OCI-LY3 (cell line): ENCODE measurements around the gene BEST4.

Experiments
- H2AFZ ChIP-seq: fragments of 200-600, 300-600 bp; shearing (Covaris generic); 2 replicates; pipeline ENCODE4 v1.6.0; 2014; ENCODE audit warnings: antibody characterized with exemption, low read depth, low read length
- H3K27ac ChIP-seq: fragments of 200-600, 300-600 bp; sonication (generic); 2 replicates; pipeline ENCODE4 v1.5.1; 2014; ENCODE audit warnings: mild to moderate bottlenecking, low read length, moderate library complexity, mixed read lengths
- H3K27me3 ChIP-seq: fragments of 200-600, 300-600 bp; sonication (generic); 2 replicates; pipeline ENCODE4 v1.6.1; 2014; ENCODE audit warnings: low read depth, low read length, mixed read lengths
- H3K36me3 ChIP-seq: fragments of 200-600, 300-600 bp; sonication (generic); replicated peaks from 2 replicates; pipeline ENCODE3; 2014; ENCODE audit warnings: low read depth, low read length, mixed read lengths
- H3K4me1 ChIP-seq: fragments of 300-600, 200-600 bp; sonication (generic); 2 replicates; pipeline ENCODE4 v1.6.1; 2014; ENCODE audit warnings: low read length, mixed read lengths
- H3K4me2 ChIP-seq: fragments of 200-600, 300-600 bp; sonication (generic); 2 replicates; pipeline ENCODE4 v1.6.1; 2014; ENCODE audit warnings: low read length, mixed read lengths
- H3K4me3 ChIP-seq: fragments of 300-600, 200-600 bp; sonication (generic); 2 replicates; pipeline ENCODE4 v1.5.1; 2014; ENCODE audit warnings: antibody characterized with exemption, mild to moderate bottlenecking, low read length, moderate library complexity
- H3K79me2 ChIP-seq: fragments of 300-600, 200-600 bp; shearing (Covaris generic); 2 replicates; pipeline ENCODE4 v1.6.1; 2014; ENCODE audit warnings: mild to moderate bottlenecking, low read length, mixed read lengths
- H3K9ac ChIP-seq: fragments of 300-600, 200-600 bp; shearing (Covaris generic); 2 replicates; pipeline ENCODE4 v1.6.0; 2014; ENCODE audit warnings: mild to moderate bottlenecking, low read length, moderate library complexity
- H3K9me3 ChIP-seq: fragments of 200-600, 300-600 bp; shearing (Covaris generic); 2 replicates; pipeline ENCODE4 v1.6.1; 2014; ENCODE audit warnings: low read length, mixed read lengths; ENCODE audit not compliant: insufficient read depth
- H4K20me1 ChIP-seq: fragments of 200-600, 300-600 bp; sonication (generic); 2 replicates; pipeline ENCODE4 v1.6.1; 2016; ENCODE audit warnings: low read length, mixed read lengths; ENCODE audit not compliant: insufficient read depth
- CTCF ChIP-seq: fragments of 200-600, 300-600 bp; sonication (generic); IDR thresholded peaks from 2 replicates; pipeline ENCODE4 v1.5.1; 2014; ENCODE audit warnings: antibody characterized with exemption, low read length, low read depth
- EZH2phosphoT487 ChIP-seq: fragments of 200-600 bp; shearing (Covaris generic); IDR thresholded peaks from 2 replicates; pipeline ENCODE4 v1.6.1; 2018; ENCODE audit warnings: antibody characterized with exemption, mixed run types, low read depth

The BEST4 gene

GRCh38 chr1:44759077-44759476, 28.9 kb downstream of the BEST4 start:
- Histone ChIP-seq H2AFZ (no peak overlapping the region), H3K27ac (no peak overlapping the region), H3K36me3 (peaks cover 59% of the 10 kb centered on the region), H3K27me3 (no peaks in the 10 kb centered on the region), H3K9me3 (no peaks in the 10 kb centered on the region), H3K4me3 (no peak overlapping the region), H3K79me2 (no peaks in the 10 kb centered on the region), H4K20me1 (no peaks in the 10 kb centered on the region), H3K4me2 (no peak overlapping the region), H3K9ac (no peak overlapping the region), H3K4me1 (peaks cover 4% of the 10 kb centered on the region; the same call in 1 of the 2 replicates)
- no peak for TF ChIP-seq EZH2phosphoT487
- no peak for TF ChIP-seq CTCF

GRCh38 chr1:44757420-44757819, 30.6 kb downstream of the BEST4 start:
- no peaks in the 10 kb centered on the region for H3K9me3 ChIP-seq
- H3K4me1 ChIP-seq: peaks cover 4% of the 10 kb centered on the region; the same call in 1 of the 2 replicates
- H2AFZ ChIP-seq: no peak overlapping the region
- no peak overlapping the region for H3K4me2 ChIP-seq
- H3K27me3 ChIP-seq: no peaks in the 10 kb centered on the region
- H3K79me2 ChIP-seq: no peaks in the 10 kb centered on the region
- no peak overlapping the region for H3K27ac ChIP-seq
- peaks cover 61% of the 10 kb centered on the region for H3K36me3 ChIP-seq
- no peaks in the 10 kb centered on the region for H4K20me1 ChIP-seq
- no peak overlapping the region for H3K4me3 ChIP-seq
- H3K9ac ChIP-seq: no peak overlapping the region
- TF ChIP-seq EZH2phosphoT487: no peak
- TF ChIP-seq CTCF: no peak

GRCh38 chr1:44747878-44748277, 40.1 kb downstream of the BEST4 start:
- H3K27me3 ChIP-seq: no peaks in the 10 kb centered on the region
- no peak overlapping the region for H3K4me2 ChIP-seq
- TF ChIP-seq EZH2phosphoT487 (no peak), CTCF (no peak)
- H3K4me3 ChIP-seq: no peak overlapping the region
- no peaks in the 10 kb centered on the region for H3K4me1 ChIP-seq
- no peak overlapping the region for H2AFZ ChIP-seq
- no peak overlapping the region for H3K27ac ChIP-seq
- H3K9ac ChIP-seq: no peak overlapping the region
- H3K36me3 ChIP-seq: peaks cover 32% of the 10 kb centered on the region
- no peaks in the 10 kb centered on the region for H3K9me3 ChIP-seq
- peaks cover 22% of the 10 kb centered on the region for H3K79me2 ChIP-seq
- no peaks in the 10 kb centered on the region for H4K20me1 ChIP-seq

- no peaks in the 10 kb centered on the region for H3K27me3 ChIP-seq
- no peak overlapping the region for H3K4me3 ChIP-seq
- H3K9me3 ChIP-seq: no peaks in the 10 kb centered on the region
- H3K27ac ChIP-seq: no peak overlapping the region
- TF ChIP-seq CTCF (no peak), EZH2phosphoT487 (no peak)
- H3K4me1 ChIP-seq: peaks cover 6% of the 10 kb centered on the region; the same call in 1 of the 2 replicates
- no peak overlapping the region for H3K9ac ChIP-seq
- peaks cover 47% of the 10 kb centered on the region for H3K79me2 ChIP-seq
- H4K20me1 ChIP-seq: no peaks in the 10 kb centered on the region
- H3K36me3 ChIP-seq: peaks cover 25% of the 10 kb centered on the region
- no peak overlapping the region for H2AFZ ChIP-seq
- H3K4me2 ChIP-seq: no peak overlapping the region
These were observed 44.8 kb downstream of the BEST4 start for GRCh38 chr1:44743211-44743610.
